Bronchial epithelial cell (primary cell): ENCODE data around the gene LIN37. TPM values are rescaled to one million over a fixed set of nuclear protein-coding genes. Genes with fewer than 3 reads are reported as not detected.

Source experiments
- DNase-seq: peaks from one replicate; pipeline ENCODE4 v3.0.0-alpha.2; 2010; ENCODE audit warnings: low read depth
- FAIRE-seq: peaks from 2 replicates; lab custom pipeline; 2011; peaks lifted over from hg19 to GRCh38; lab: Jason Lieb, UNC
- H3K27me3 ChIP-seq: 2 replicates; pipeline ENCODE4 v1.5.1; 2011; ENCODE audit warnings: low read length; ENCODE audit not compliant: control insufficient read depth, insufficient read depth
- H3K36me3 ChIP-seq: 2 replicates; pipeline ENCODE4 v1.5.1; 2011; ENCODE audit warnings: low read length; ENCODE audit not compliant: control insufficient read depth, insufficient read depth
- H3K4me3 ChIP-seq: 2 replicates; pipeline ENCODE4 v1.5.1; 2011; ENCODE audit warnings: mild to moderate bottlenecking, low read depth, low read length, control low read depth
- total RNA-seq: library from RNA; depleted of rRNA; stranded (reverse); fragments of >200 nt; gene quantifications from 2 replicates; pipeline ENCODE4 v1.2.1, GENCODE V29; 2014
- TF ChIP-seq, protein P1 (sequence below): IDR thresholded peaks from 2 replicates; pipeline ENCODE4 v1.5.1; 2011; ENCODE audit warnings: mild to moderate bottlenecking, moderate library complexity, low read length, control low read depth, inconsistent platforms; ENCODE audit not compliant: insufficient read depth, severe bottlenecking

Gene LIN37
- total RNA-seq, 1 donor from 2014 or later, result 5.3 TPM

DNA sequence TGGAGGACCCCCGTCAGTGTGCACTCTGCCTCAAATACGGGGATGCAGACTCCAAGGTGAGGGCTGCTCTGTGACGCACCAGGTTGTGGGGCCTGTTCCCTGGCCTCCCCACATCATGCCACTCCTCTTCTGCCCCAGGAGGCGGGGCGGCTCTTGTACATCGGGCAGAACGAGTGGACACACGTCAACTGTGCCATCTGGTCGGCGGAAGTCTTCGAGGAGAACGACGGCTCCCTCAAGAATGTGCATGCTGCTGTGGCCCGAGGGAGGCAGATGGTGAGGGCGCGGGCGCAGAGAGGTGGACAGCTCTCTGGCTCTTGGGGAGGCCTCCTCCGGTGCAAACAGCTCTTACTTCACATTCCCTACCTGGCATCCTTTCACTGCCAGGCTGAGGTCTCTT lies 19.4 kb upstream of the LIN37 start:
- Histone ChIP-seq H3K36me3 (peaks cover 66% of the 10 kb centered on the region), H3K4me3 (no peak overlapping the region), H3K27me3 (no peaks in the 10 kb centered on the region)
- TF ChIP-seq, protein P1, sequence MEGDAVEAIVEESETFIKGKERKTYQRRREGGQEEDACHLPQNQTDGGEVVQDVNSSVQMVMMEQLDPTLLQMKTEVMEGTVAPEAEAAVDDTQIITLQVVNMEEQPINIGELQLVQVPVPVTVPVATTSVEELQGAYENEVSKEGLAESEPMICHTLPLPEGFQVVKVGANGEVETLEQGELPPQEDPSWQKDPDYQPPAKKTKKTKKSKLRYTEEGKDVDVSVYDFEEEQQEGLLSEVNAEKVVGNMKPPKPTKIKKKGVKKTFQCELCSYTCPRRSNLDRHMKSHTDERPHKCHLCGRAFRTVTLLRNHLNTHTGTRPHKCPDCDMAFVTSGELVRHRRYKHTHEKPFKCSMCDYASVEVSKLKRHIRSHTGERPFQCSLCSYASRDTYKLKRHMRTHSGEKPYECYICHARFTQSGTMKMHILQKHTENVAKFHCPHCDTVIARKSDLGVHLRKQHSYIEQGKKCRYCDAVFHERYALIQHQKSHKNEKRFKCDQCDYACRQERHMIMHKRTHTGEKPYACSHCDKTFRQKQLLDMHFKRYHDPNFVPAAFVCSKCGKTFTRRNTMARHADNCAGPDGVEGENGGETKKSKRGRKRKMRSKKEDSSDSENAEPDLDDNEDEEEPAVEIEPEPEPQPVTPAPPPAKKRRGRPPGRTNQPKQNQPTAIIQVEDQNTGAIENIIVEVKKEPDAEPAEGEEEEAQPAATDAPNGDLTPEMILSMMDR, result no peak
- no peak for DNase-seq
- FAIRE-seq, result no peak

- no peak overlapping the region for H3K4me3 ChIP-seq
- H3K27me3 ChIP-seq, result no peaks in the 10 kb centered on the region
- TF ChIP-seq, protein P1, result no peak
- peaks cover 62% of the 10 kb centered on the region for H3K36me3 ChIP-seq
- no peak for DNase-seq
- FAIRE-seq, result no peak
These were observed 18.6 kb upstream of the LIN37 start for GRCh38 chr19:35729763-35730162.

GRCh38 chr19:35730326-35730725 lies 18.1 kb upstream of the LIN37 start:
- Histone ChIP-seq H3K27me3 (no peaks in the 10 kb centered on the region), H3K36me3 (peaks cover 60% of the 10 kb centered on the region), H3K4me3 (no peak overlapping the region)
- TF ChIP-seq, protein P1, result no peak
- DNase-seq, result no peak
- no peak for FAIRE-seq

DNA sequence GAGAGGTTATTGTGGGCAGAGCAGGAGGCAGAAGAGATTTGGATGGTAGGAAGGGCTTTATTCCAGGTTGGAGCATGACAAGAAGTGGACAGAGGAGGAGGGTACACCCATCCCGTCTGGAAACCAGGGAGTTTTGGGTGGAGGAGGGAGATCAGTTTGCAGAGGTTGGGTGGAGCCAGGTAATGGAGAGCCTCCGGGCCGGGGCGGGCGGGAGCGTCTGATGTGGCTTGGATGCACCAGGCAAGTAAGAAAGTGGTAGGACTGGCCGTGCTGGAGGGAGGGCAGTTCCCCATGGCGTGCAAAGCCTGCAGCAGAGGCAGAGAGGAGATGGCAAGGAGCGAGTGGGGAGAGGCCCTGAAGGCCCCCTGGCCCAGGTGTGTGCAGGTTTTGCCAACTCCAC lies 17.0 kb upstream of the LIN37 start:
- DNase-seq, result no peak
- Histone ChIP-seq H3K36me3 (peaks cover 53% of the 10 kb centered on the region), H3K27me3 (no peaks in the 10 kb centered on the region), H3K4me3 (no peak overlapping the region)
- TF ChIP-seq, protein P1, result no peak
- no peak for FAIRE-seq

DNA sequence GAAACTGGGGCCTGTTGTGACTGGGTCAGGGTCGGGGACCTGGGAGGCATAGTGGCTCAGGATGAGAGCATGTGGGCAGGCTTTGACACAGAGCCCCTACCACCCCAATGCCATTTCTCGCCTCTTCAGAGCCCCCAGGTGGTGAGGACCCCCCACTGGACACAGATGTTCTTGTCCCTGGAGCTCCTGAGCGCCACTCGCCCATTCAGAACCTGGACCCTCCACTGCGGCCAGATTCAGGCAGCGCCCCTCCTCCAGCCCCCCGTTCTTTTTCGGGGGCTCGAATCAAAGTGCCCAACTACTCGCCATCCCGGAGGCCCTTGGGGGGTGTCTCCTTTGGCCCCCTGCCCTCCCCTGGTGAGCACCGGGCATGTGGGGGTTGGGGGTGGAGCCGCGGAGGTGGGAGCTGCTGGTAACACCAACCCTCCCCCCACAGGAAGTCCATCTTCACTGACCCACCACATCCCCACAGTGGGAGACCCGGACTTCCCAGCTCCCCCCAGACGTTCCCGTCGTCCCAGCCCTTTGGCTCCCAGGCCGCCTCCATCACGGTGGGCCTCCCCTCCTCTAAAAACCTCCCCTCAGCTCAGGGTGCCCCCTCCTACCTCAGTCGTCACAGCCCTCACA lies 16.5 kb upstream of the LIN37 start:
- H3K36me3 ChIP-seq, result peaks cover 58% of the 10 kb centered on the region
- no peaks in the 10 kb centered on the region for H3K27me3 ChIP-seq
- no peak for FAIRE-seq
- TF ChIP-seq, protein P1, result no peak
- H3K4me3 ChIP-seq, result no peak overlapping the region
- no peak for DNase-seq
